Prostate gland (tissue), 2 donors: Measurements from ENCODE around the gene TNNI2.

Experiments
- CTCF ChIP-seq, 4 experiments: fragments of 200-600 bp in 2 of 4; fragments of 450-650 bp in 2 of 4; sonication (generic) in 2 of 4; IDR thresholded peaks; 1 replicate in 3 of 4; 2 replicates in 1 of 4; pipeline ENCODE4 v1.5.1; 2016 to 2019; ENCODE audit warnings: antibody characterized with exemption in 4 of 4, mild to moderate bottlenecking in 2 of 4, moderate library complexity in 2 of 4
- POLR2A ChIP-seq: fragments of 450-650 bp; IDR thresholded peaks from one replicate; pipeline ENCODE4 v1.6.1; 2016; ENCODE audit warnings: antibody characterized with exemption, mild to moderate bottlenecking
- POLR2AphosphoS5 ChIP-seq: sonication (generic); formaldehyde crosslinking; IDR thresholded peaks from one replicate; pipeline ENCODE4 v1.6.1; 2017; ENCODE audit warnings: antibody characterized with exemption

GRCh38 chr11:1836011-1836945 lies 2.5 kb upstream of the TNNI2 start:
- TF ChIP-seq CTCF (IDR thresholded peaks at IDR 0.05) (no peak), POLR2AphosphoS5 (no peak), POLR2A (no peak)
